Kidney (tissue), 14 donors: ENCODE measurements around the gene COPS9. TPM values are rescaled to one million over a fixed set of nuclear protein-coding genes. Genes with fewer than 3 reads are reported as not detected.

ENCODE experiments used
- DNase-seq, 5 donors: peaks; one replicate each; pipeline ENCODE4 v3.0.0-alpha.2; 2013 to 2020
- FAIRE-seq: peaks from 2 replicates; lab custom pipeline; 2012; peaks lifted over from hg19 to GRCh38; lab: Jason Lieb, UNC
- H3K27ac ChIP-seq, 2 donors: one replicate each; pipeline ENCODE4 v1.7.0; 2013; ENCODE audit warnings: low read depth in 2 of 2, low read length in 2 of 2, inconsistent platforms in 1 of 2
- H3K27me3 ChIP-seq: one replicate; pipeline ENCODE4 v1.7.1; 2013; ENCODE audit warnings: low read length, inconsistent platforms; ENCODE audit not compliant: control insufficient read depth, insufficient read depth
- H3K36me3 ChIP-seq, 3 donors: one replicate each; pipeline versions ENCODE4 v1.7.0 to v1.7.1; 2013; ENCODE audit warnings: low read length in 3 of 3, control low read depth in 1 of 3, inconsistent platforms in 1 of 3; ENCODE audit not compliant: insufficient read depth in 3 of 3, control insufficient read depth in 2 of 3
- H3K4me1 ChIP-seq, 3 donors: one replicate each; pipeline versions ENCODE4 v1.7.0 to v1.7.1; 2013; ENCODE audit warnings: low read length in 3 of 3, inconsistent platforms in 1 of 3, low read depth in 1 of 3; ENCODE audit not compliant: control insufficient read depth in 2 of 3, insufficient read depth in 2 of 3
- H3K4me3 ChIP-seq, 3 donors: one replicate each; pipeline versions ENCODE4 v1.7.0 to v1.8.1; 2013; ENCODE audit warnings: low read length in 3 of 3, control low read depth in 1 of 3, inconsistent platforms in 1 of 3
- H3K9ac ChIP-seq, 3 donors: one replicate each; pipeline versions ENCODE4 v1.7.0 to v1.7.1; 2013; ENCODE audit warnings: low read length in 3 of 3, control low read depth in 1 of 3, inconsistent platforms in 1 of 3
- H3K9me3 ChIP-seq, 3 donors: one replicate each; pipeline versions ENCODE4 v1.7.0 to v1.7.1; 2013; ENCODE audit warnings: low read length in 3 of 3, control low read depth in 1 of 3, inconsistent platforms in 1 of 3; ENCODE audit not compliant: control insufficient read depth in 2 of 3, insufficient read depth in 1 of 3
- CTCF ChIP-seq: IDR thresholded peaks from 3 replicates; pipeline ENCODE4 v1.5.1; 2012; ENCODE audit warnings: mild to moderate bottlenecking, moderate library complexity, borderline replicate concordance; ENCODE audit not compliant: insufficient read depth; ENCODE audit errors: extremely low read depth
- intact Hi-C: fragments of 100-400 bp; cut with DNase I; formaldehyde crosslinking; loops from one replicate; pipeline ENCODE4 v1.11.1; 2022
- polyA plus RNA-seq: library from polyadenylated mRNA; stranded (reverse); fragments of 350-450 nt; fragmentation: Illumina TruSeq; extraction: RNeasy Lipid Tissue Mini Kit (QIAGEN cat#74804); gene quantifications from one replicate; pipeline ENCODE4 v1.2.3, GENCODE V29; 2014; ENCODE audit warnings: low read depth, low replicate concordance; ENCODE audit not compliant: insufficient read depth
- total RNA-seq: library from RNA; stranded (reverse); fragmentation: NEBNext Ultra II Directional; extraction: Animal tissue kit (Norgen Biotek cat#: 25700); gene quantifications from one replicate; pipeline ENCODE4 v1.2.1, GENCODE V29; 2021
- donor health status: control.
- donor health status: control.
- donor health status: control.
- donor health status: control.
- donor health status: control.
- donor health status: DM: yes; HTN: yes; CAD: no.
- donor health status: Normal renal cell carcinoma (clear cell type).

COPS9 gene
- total and polyA plus RNA-seq, 2 donors from 2014 or later, result 119 to 310 TPM

GRCh38 chr2:240170883-240171282 is 34.8 kb upstream of the COPS9 start:
- FAIRE-seq (no peak), DNase-seq (peak in 1 of 5 donors; percentile 14)
- intact Hi-C loops, result no loop called here
- Histone ChIP-seq H3K9me3 (no peaks in the 10 kb centered on the region), H3K27me3 (no peaks in the 10 kb centered on the region), H3K27ac (no peak overlapping the region), H3K9ac (no peak overlapping the region), H3K4me3 (no peak overlapping the region), H3K36me3 (no peaks in the 10 kb centered on the region), H3K4me1 (no peaks in the 10 kb centered on the region)
- no peak for TF ChIP-seq CTCF

- H3K36me3 ChIP-seq, result no peaks in the 10 kb centered on the region
- no peaks in the 10 kb centered on the region for H3K4me1 ChIP-seq
- no peak for FAIRE-seq
- H3K4me3 ChIP-seq, result no peak overlapping the region
- intact Hi-C loops, result no loop called here
- no peak overlapping the region for H3K9ac ChIP-seq
- peak in 4 of 5 donors; percentile 19 to 69 (median 56) for DNase-seq
- H3K27me3 ChIP-seq, result no peaks in the 10 kb centered on the region
- no peak for TF ChIP-seq CTCF
- no peaks in the 10 kb centered on the region for H3K9me3 ChIP-seq
- H3K27ac ChIP-seq, result no peak overlapping the region
These were observed 34.2 kb upstream of the COPS9 start for GRCh38 chr2:240170354-240170735.

- intact Hi-C loops, result no loop called here
- Histone ChIP-seq H3K27ac (no peak overlapping the region), H3K4me3 (no peak overlapping the region), H3K4me1 (no peaks in the 10 kb centered on the region), H3K36me3 (no peaks in the 10 kb centered on the region), H3K9ac (no peak overlapping the region), H3K27me3 (no peaks in the 10 kb centered on the region), H3K9me3 (no peaks in the 10 kb centered on the region)
- FAIRE-seq (no peak), DNase-seq (peak in 1 of 5 donors; percentile 46)
- TF ChIP-seq CTCF, result no peak
These were observed 33.6 kb upstream of the COPS9 start for GRCh38 chr2:240169486-240170353.
